ENCODE data around the gene INTS6.

GRCh38 chr13:51422484-51422883 lies 30.4 kb downstream of the INTS6 start:
- TF ChIP-seq POLR2A (IDR thresholded peaks at IDR 0.05) (no peak), CTCF (IDR thresholded peaks at IDR 0.05) (no peak)
